NCI-H748 treated with DMSO at 0.1 percent for 48 hours (cell line): ENCODE results near the gene NEURL3.
"Not testable (repeated sequence)": the region's sequence is repeated elsewhere in the genome, so short reads cannot be mapped to it uniquely, and the experiment has no call there.

Source experiments
- DNase-seq: peaks from one replicate; lab custom pipeline; 2025; lab: John Stamatoyannopoulos, UW

The NEURL3 gene

GRCh38 chr2:96484091-96484490 is 21.1 kb downstream of the NEURL3 start:
- DNase-seq, result no peak

- no peak for DNase-seq
These were observed 27.7 kb downstream of the NEURL3 start for GRCh38 chr2:96477458-96477857.

- no peak for DNase-seq
These were observed 33.4 kb downstream of the NEURL3 start for GRCh38 chr2:96471772-96472171.

- no peak for DNase-seq
These were observed 34.5 kb downstream of the NEURL3 start for GRCh38 chr2:96470636-96471035.

- DNase-seq, result no peak
These were observed 35.0 kb downstream of the NEURL3 start for GRCh38 chr2:96470109-96470508.

GRCh38 chr2:96468904-96469303 is 36.3 kb downstream of the NEURL3 start:
- no peak for DNase-seq

- DNase-seq, result no peak
These were observed 40.5 kb downstream of the NEURL3 start for GRCh38 chr2:96464651-96465050.

GRCh38 chr2:96464061-96464460 is 41.1 kb downstream of the NEURL3 start:
- no peak for DNase-seq

- no peak for DNase-seq
These were observed 42.0 kb downstream of the NEURL3 start for GRCh38 chr2:96463119-96463518.

- not testable (repeated sequence) for DNase-seq
These were observed 43.5 kb downstream of the NEURL3 start for GRCh38 chr2:96461616-96462015.

- DNase-seq, result no peak
These were observed 53.1 kb downstream of the NEURL3 start for GRCh38 chr2:96452053-96452452.

GRCh38 chr2:96449637-96450036 is 55.5 kb downstream of the NEURL3 start:
- no peak for DNase-seq

GRCh38 chr2:96449174-96449573 is 56.0 kb downstream of the NEURL3 start:
- DNase-seq, result no peak

- no peak for DNase-seq
These were observed 57.4 kb downstream of the NEURL3 start for GRCh38 chr2:96447726-96448125.
